Tibial artery (tissue), 4 donors: ENCODE measurements around the gene C2orf74.

ENCODE experiments used
- DNase-seq, 2 donors: peaks; one replicate each; pipeline ENCODE4 v3.0.0-alpha.2; 2019
- H3K27ac ChIP-seq, 2 donors: fragments of 200-600 bp; sonication (generic) in 1 of 2; 1 replicate in 1 of 2; 2 replicates in 1 of 2; pipeline ENCODE4 v1.5.1; 2018 to 2019; ENCODE audit warnings: mild to moderate bottlenecking in 1 of 2
- H3K27me3 ChIP-seq, 2 donors: fragments of 200-600 bp; sonication (generic) in 1 of 2; one replicate each; pipeline versions ENCODE4 v1.5.1 to v1.6.0; 2016 to 2019
- H3K36me3 ChIP-seq, 3 donors: fragments of 200-600 bp; sonication (generic) in 2 of 3; one replicate each; pipeline ENCODE4 v1.5.1; 2016 to 2019; ENCODE audit warnings: mild to moderate bottlenecking in 2 of 3
- H3K4me1 ChIP-seq, 4 donors: fragments of 200-600 bp; sonication (generic) in 2 of 4; 1 replicate in 3 of 4; 2 replicates in 1 of 4; pipeline ENCODE4 v1.5.1; 2016 to 2019
- H3K4me3 ChIP-seq, 2 donors: fragments of 200-600 bp; sonication (generic) in 1 of 2; 1 replicate in 1 of 2; 2 replicates in 1 of 2; pipeline ENCODE4 v1.5.1; 2018 to 2019; ENCODE audit warnings: mild to moderate bottlenecking in 2 of 2
- H3K9me3 ChIP-seq, 3 donors: fragments of 200-600 bp; sonication (generic) in 1 of 3; one replicate each; pipeline ENCODE4 v1.5.1; 2016 to 2019
- CTCF ChIP-seq, 2 experiments: fragments of 200-600 bp in 1 of 2; fragments of 450-650 bp in 1 of 2; IDR thresholded peaks; one replicate each; pipeline ENCODE4 v1.5.1; 2017 to 2019; ENCODE audit warnings: antibody characterized with exemption in 2 of 2, mild to moderate bottlenecking in 1 of 2, moderate library complexity in 1 of 2
- intact Hi-C: fragments of 100-400 bp; cut with DNase I; formaldehyde crosslinking; loops from one replicate; pipeline ENCODE4 v1.15.0; 2023; ENCODE audit warnings: low total_unique reads

C2orf74 gene

GRCh38 chr2:61196671-61197070, 34.7 kb downstream of the C2orf74 start:
- Histone ChIP-seq H3K9me3 (no peaks in the 10 kb centered on the region), H3K4me1 (peaks cover 0 to 5% (median 0%) of the 10 kb centered on the region in 4 donors), H3K27ac (no peak overlapping the region), H3K4me3 (no peak overlapping the region), H3K27me3 (no peaks in the 10 kb centered on the region), H3K36me3 (peaks cover 20 to 62% (median 31%) of the 10 kb centered on the region in 3 donors)
- DNase-seq = no peak
- intact Hi-C loops = no loop called here
- TF ChIP-seq CTCF (IDR thresholded peaks at IDR 0.05) = no peak

- Histone ChIP-seq H3K4me1 (no peaks in the 10 kb centered on the region), H3K27me3 (no peaks in the 10 kb centered on the region), H3K27ac (no peak overlapping the region), H3K36me3 (peaks cover 65 to 76% (median 72%) of the 10 kb centered on the region in 3 donors), H3K4me3 (no peak overlapping the region), H3K9me3 (no peaks in the 10 kb centered on the region)
- intact Hi-C loops = no loop called here
- DNase-seq = no peak
- no peak for TF ChIP-seq CTCF (IDR thresholded peaks at IDR 0.05)
Measured at GRCh38 chr2:61205132-61205531, 43.1 kb downstream of the C2orf74 start.

GRCh38 chr2:61210332-61210981, 48.5 kb downstream of the C2orf74 start:
- Histone ChIP-seq H3K27me3 (no peaks in the 10 kb centered on the region), H3K4me1 (no peaks in the 10 kb centered on the region), H3K4me3 (no peak overlapping the region), H3K36me3 (peaks cover 45 to 58% (median 54%) of the 10 kb centered on the region in 3 donors), H3K27ac (no peak overlapping the region), H3K9me3 (no peaks in the 10 kb centered on the region)
- no peak for DNase-seq
- no peak for TF ChIP-seq CTCF (IDR thresholded peaks at IDR 0.05)
- intact Hi-C loops = no loop called here

- Histone ChIP-seq H3K27ac (no peak overlapping the region), H3K27me3 (no peaks in the 10 kb centered on the region), H3K4me1 (no peaks in the 10 kb centered on the region), H3K4me3 (no peak overlapping the region), H3K9me3 (no peaks in the 10 kb centered on the region), H3K36me3 (peaks cover 21 to 58% (median 35%) of the 10 kb centered on the region in 3 donors)
- TF ChIP-seq CTCF (IDR thresholded peaks at IDR 0.05) = no peak
- DNase-seq = no peak
- intact Hi-C loops = no loop called here
Measured at GRCh38 chr2:61214171-61214570, 52.2 kb downstream of the C2orf74 start.
